SK-N-SH (cell line): Measurements from ENCODE around the gene OXGR1. TPM values are rescaled to one million over a fixed set of nuclear protein-coding genes. Genes with fewer than 3 reads are reported as not detected.

Source experiments
- CTCF ChIA-PET: fragments of 300-600, 350-600 bp; formaldehyde crosslinking; extraction: SDS; loops from one replicate; lab custom pipeline; 2021; lab: Yijun Ruan, JAX
- POLR2A ChIA-PET: fragments of 350-600 bp; sonication (Branson Sonifier 250); formaldehyde crosslinking; extraction: SDS; loops from one replicate; lab custom pipeline; 2020; ENCODE audit warnings: antibody characterized with exemption, inconsistent platforms; lab: Yijun Ruan, JAX
- DNase-seq: peaks from one replicate; pipeline ENCODE4 v3.0.0; 2012
- H2AFZ ChIP-seq: fragments of 200-600 bp; sonication (generic); 2 replicates; pipeline ENCODE4 v1.8.1; 2016; ENCODE audit warnings: antibody characterized with exemption, mild to moderate bottlenecking, low read depth
- H3F3A ChIP-seq: fragments of 200-600 bp; sonication (generic); replicated peaks from 2 replicates; pipeline ENCODE3; 2016; ENCODE audit warnings: antibody characterized with exemption, mild to moderate bottlenecking; ENCODE audit not compliant: insufficient read depth
- H3K27ac ChIP-seq, 2 experiments: fragments of 200-500 bp in 1 of 2; fragments of 200-600 bp in 1 of 2; sonication (Bioruptor generic) in 1 of 2; sonication (generic), shearing (Covaris generic) in 1 of 2; 2 replicates each; pipeline versions ENCODE4 v1.5.1 to v1.6.1; 2014 to 2016; ENCODE audit warnings: low read depth in 2 of 2, inconsistent platforms in 1 of 2, low read length in 1 of 2, mild to moderate bottlenecking in 1 of 2, mixed read lengths in 1 of 2
- H3K27me3 ChIP-seq: fragments of 200-600 bp; sonication (generic), shearing (Covaris generic); 2 replicates; pipeline ENCODE4 v1.6.1; 2016; ENCODE audit warnings: mixed run types; ENCODE audit not compliant: insufficient read depth
- H3K36me3 ChIP-seq, 2 experiments: fragments of 200-500 bp in 1 of 2; fragments of 200-600 bp in 1 of 2; sonication (Bioruptor generic) in 1 of 2; sonication (generic) in 1 of 2; replicated peaks in 1 of 2; 2 replicates each; pipeline versions ENCODE3 to v1.5.1; 2014 to 2016; ENCODE audit warnings: low read length in 1 of 2, mild to moderate bottlenecking in 1 of 2; ENCODE audit not compliant: insufficient read depth in 2 of 2, control insufficient read depth in 1 of 2
- H3K4me1 ChIP-seq, 2 experiments: fragments of 200-500 bp in 1 of 2; fragments of 200-600 bp in 1 of 2; sonication (Bioruptor generic) in 1 of 2; sonication (generic), shearing (Covaris generic) in 1 of 2; 2 replicates each; pipeline versions ENCODE4 v1.5.1 to v1.6.1; 2014 to 2016; ENCODE audit warnings: low read depth in 1 of 2, low read length in 1 of 2, mixed run types in 1 of 2; ENCODE audit not compliant: insufficient read depth in 2 of 2, control insufficient read depth in 1 of 2
- H3K4me2 ChIP-seq: fragments of 200-600 bp; sonication (generic), shearing (Covaris generic); 2 replicates; pipeline ENCODE4 v1.6.1; 2017; ENCODE audit warnings: mixed run types
- H3K4me3 ChIP-seq, 2 experiments: fragments of 200-500 bp in 1 of 2; fragments of 200-600 bp in 1 of 2; sonication (Bioruptor generic) in 1 of 2; sonication (generic), shearing (Covaris generic) in 1 of 2; 2 replicates each; pipeline versions ENCODE4 v1.5.1 to v1.8.1; 2014 to 2016; ENCODE audit warnings: low read depth in 2 of 2, inconsistent platforms in 1 of 2, low read length in 1 of 2, mild to moderate bottlenecking in 1 of 2, mixed read lengths in 1 of 2, moderate library complexity in 1 of 2
- H3K79me2 ChIP-seq: fragments of 200-600 bp; sonication (generic); 2 replicates; pipeline ENCODE4 v1.8.1; 2017; ENCODE audit warnings: mild to moderate bottlenecking; ENCODE audit not compliant: insufficient read depth
- H3K9ac ChIP-seq: fragments of 200-600 bp; sonication (generic); 2 replicates; pipeline ENCODE4 v1.6.1; 2017; ENCODE audit warnings: mixed run types
- H3K9me2 ChIP-seq: fragments of 200-600 bp; sonication (generic); 2 replicates; pipeline ENCODE4 v1.6.1; 2017; ENCODE audit warnings: mixed run types
- H3K9me3 ChIP-seq: fragments of 200-600 bp; sonication (generic); 2 replicates; pipeline ENCODE4 v1.6.1; 2017; ENCODE audit warnings: mixed run types, mild to moderate bottlenecking, moderate library complexity
- H4K20me1 ChIP-seq: fragments of 200-600 bp; sonication (generic); 2 replicates; pipeline ENCODE4 v1.6.1; 2017; ENCODE audit warnings: mild to moderate bottlenecking, mixed run types; ENCODE audit not compliant: insufficient read depth
- ELF1 ChIP-seq: IDR thresholded peaks from 2 replicates; pipeline ENCODE4 v1.4.0; 2012
- EP300 ChIP-seq, 2 experiments: IDR thresholded peaks; 2 replicates each; pipeline versions ENCODE4 v1.4.0 to v1.6.1; 2012; ENCODE audit warnings: borderline replicate concordance in 1 of 2, low read depth in 1 of 2, low read length in 1 of 2
- EZH2phosphoT487 ChIP-seq: fragments of 200-600 bp; sonication (generic); IDR thresholded peaks from 2 replicates; pipeline ENCODE4 v1.6.1; 2017; ENCODE audit warnings: low read depth, mixed run types, mild to moderate bottlenecking, antibody characterized with exemption, moderate library complexity, borderline replicate concordance
- RAD21 ChIP-seq: IDR thresholded peaks from 2 replicates; pipeline ENCODE4 v1.6.1; 2012; ENCODE audit warnings: mild to moderate bottlenecking, low read length
- SIN3A ChIP-seq: IDR thresholded peaks from 2 replicates; pipeline ENCODE4 v1.6.1; 2012; ENCODE audit warnings: low read depth, mild to moderate bottlenecking, low read length, moderate library complexity, borderline replicate concordance
- SMC3 ChIP-seq: IDR thresholded peaks from 2 replicates; pipeline ENCODE4 v1.6.1; 2012; ENCODE audit warnings: low read depth, low read length, improper control_type of control experiment
- TCF12 ChIP-seq: IDR thresholded peaks from 2 replicates; pipeline ENCODE4 v1.4.0; 2012
- TEAD4 ChIP-seq: IDR thresholded peaks from 2 replicates; pipeline ENCODE4 v1.4.0; 2012; ENCODE audit warnings: mild to moderate bottlenecking, borderline replicate concordance; ENCODE audit not compliant: insufficient read depth
- WGBS: methylation state at CpG from one replicate; pipeline ENCODE4 v1.1.6; 2017; ENCODE audit warnings: low lambda C conversion rate; 5-methylcytosine and 5-hydroxymethylcytosine counted together
- polyA plus RNA-seq, 3 experiments: library from polyadenylated mRNA; depleted of rRNA; stranded (reverse); fragments of >200 nt; gene quantifications; 2 replicates each; pipeline ENCODE4 v1.2.3, GENCODE V29; 2012
- TF ChIP-seq, protein P1 (sequence below): IDR thresholded peaks from 2 replicates; pipeline ENCODE4 v1.4.0; 2012; ENCODE audit warnings: low read depth, borderline replicate concordance
- TF ChIP-seq, protein P2 (sequence below): fragments of 200-600 bp; sonication (generic); IDR thresholded peaks from 2 replicates; pipeline ENCODE4 v1.6.1; 2017; ENCODE audit warnings: antibody characterized with exemption, mild to moderate bottlenecking, moderate library complexity
- TF ChIP-seq, protein P3 (sequence below): fragments of 150-350 bp; IDR thresholded peaks from 2 replicates; pipeline ENCODE4 v1.6.1; 2016; ENCODE audit warnings: mild to moderate bottlenecking, low read depth, low read length
- TF ChIP-seq, protein P4 (sequence below): IDR thresholded peaks from 2 replicates; pipeline ENCODE4 v1.4.0; 2012; ENCODE audit warnings: low read depth

The OXGR1 gene
- polyA plus RNA-seq, 1 of the 3 experiments (the other 2 are of a cell fraction) = not detected

DNA sequence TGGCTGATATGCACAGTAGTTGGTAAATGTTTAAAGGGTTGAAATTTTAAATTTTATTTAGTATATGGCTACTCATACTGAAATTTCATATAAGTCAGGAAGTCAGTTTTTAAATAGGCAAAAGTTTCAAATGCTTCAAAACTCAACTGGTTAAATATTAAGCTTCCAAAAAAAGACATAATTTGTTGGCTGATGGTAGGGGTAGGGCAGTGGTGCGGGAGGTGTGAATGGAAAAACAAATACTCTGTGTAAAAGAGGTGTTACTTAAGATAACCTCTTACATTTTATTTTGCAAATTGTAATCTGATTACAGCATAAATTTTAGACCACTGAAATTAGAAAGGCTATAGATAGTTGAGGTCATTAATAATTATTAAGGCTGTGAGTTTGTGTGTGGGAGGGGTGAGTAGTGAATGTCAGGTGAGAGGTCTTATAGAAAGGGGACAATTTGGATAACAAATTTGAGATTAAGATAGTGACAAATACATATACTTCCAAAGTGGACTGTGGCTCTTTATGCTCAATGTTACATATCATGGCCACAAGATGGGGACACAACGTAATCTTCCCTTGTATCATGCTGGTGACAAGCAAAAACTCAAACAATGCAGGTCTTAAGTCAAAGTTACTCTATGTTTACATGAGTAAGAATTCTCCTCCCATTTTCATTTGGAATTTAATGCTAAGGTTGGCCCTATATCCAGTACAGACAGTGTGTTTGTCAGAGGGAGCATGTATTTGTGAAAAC is 36.6 kb upstream of the OXGR1 start:
- Histone ChIP-seq H3K9me3 (no peaks in the 10 kb centered on the region), H2AFZ (no peak overlapping the region), H3K9ac (no peak overlapping the region), H3K4me1 (no peaks in the 10 kb centered on the region), H3K27ac (no peak overlapping the region), H3K27me3 (no peaks in the 10 kb centered on the region), H3K36me3 (no peaks in the 10 kb centered on the region), H3K4me3 (no peak overlapping the region), H3F3A (peaks cover 9% of the 10 kb centered on the region), H4K20me1 (no peaks in the 10 kb centered on the region), H3K9me2 (0 out of 2 replicates have a peak, but pooled peaks cover 3% of the 10 kb centered on the region), H3K79me2 (no peaks in the 10 kb centered on the region), H3K4me2 (no peak overlapping the region)
- ChIA-PET CTCF (interaction anchor here (1.8 kb wide), 1 partner anchor 13 kb away, joined by 5 read pairs; no protein-coding TSS in a partner anchor), POLR2A (no interaction called here)
- 33% methylated on average over 2 of the region's 2 CpGs for WGBS
- peak; percentile 47 for DNase-seq
- TF ChIP-seq, protein P1, sequence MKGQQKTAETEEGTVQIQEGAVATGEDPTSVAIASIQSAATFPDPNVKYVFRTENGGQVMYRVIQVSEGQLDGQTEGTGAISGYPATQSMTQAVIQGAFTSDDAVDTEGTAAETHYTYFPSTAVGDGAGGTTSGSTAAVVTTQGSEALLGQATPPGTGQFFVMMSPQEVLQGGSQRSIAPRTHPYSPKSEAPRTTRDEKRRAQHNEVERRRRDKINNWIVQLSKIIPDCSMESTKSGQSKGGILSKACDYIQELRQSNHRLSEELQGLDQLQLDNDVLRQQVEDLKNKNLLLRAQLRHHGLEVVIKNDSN = no peak
- TF ChIP-seq SIN3A (no peak), TCF12 (no peak), SMC3 (peak; percentile 61), ELF1 (no peak), TEAD4 (no peak), RAD21 (peak; percentile 82), EP300 (IDR thresholded peaks at IDR 0.05; ENCODE audit: borderline replicate concordance in 1 of 2, low read depth in 1 of 2, low read length in 1 of 2) (no peak), EZH2phosphoT487 (no peak)
- TF ChIP-seq, protein P2, sequence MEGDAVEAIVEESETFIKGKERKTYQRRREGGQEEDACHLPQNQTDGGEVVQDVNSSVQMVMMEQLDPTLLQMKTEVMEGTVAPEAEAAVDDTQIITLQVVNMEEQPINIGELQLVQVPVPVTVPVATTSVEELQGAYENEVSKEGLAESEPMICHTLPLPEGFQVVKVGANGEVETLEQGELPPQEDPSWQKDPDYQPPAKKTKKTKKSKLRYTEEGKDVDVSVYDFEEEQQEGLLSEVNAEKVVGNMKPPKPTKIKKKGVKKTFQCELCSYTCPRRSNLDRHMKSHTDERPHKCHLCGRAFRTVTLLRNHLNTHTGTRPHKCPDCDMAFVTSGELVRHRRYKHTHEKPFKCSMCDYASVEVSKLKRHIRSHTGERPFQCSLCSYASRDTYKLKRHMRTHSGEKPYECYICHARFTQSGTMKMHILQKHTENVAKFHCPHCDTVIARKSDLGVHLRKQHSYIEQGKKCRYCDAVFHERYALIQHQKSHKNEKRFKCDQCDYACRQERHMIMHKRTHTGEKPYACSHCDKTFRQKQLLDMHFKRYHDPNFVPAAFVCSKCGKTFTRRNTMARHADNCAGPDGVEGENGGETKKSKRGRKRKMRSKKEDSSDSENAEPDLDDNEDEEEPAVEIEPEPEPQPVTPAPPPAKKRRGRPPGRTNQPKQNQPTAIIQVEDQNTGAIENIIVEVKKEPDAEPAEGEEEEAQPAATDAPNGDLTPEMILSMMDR = peak; percentile 58
- TF ChIP-seq, protein P3, sequence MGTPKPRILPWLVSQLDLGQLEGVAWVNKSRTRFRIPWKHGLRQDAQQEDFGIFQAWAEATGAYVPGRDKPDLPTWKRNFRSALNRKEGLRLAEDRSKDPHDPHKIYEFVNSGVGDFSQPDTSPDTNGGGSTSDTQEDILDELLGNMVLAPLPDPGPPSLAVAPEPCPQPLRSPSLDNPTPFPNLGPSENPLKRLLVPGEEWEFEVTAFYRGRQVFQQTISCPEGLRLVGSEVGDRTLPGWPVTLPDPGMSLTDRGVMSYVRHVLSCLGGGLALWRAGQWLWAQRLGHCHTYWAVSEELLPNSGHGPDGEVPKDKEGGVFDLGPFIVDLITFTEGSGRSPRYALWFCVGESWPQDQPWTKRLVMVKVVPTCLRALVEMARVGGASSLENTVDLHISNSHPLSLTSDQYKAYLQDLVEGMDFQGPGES = no peak
- TF ChIP-seq, protein P4, sequence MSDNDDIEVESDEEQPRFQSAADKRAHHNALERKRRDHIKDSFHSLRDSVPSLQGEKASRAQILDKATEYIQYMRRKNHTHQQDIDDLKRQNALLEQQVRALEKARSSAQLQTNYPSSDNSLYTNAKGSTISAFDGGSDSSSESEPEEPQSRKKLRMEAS = no peak
